ENCODE measurements around the gene BHMT2. TPM values are rescaled to one million over a fixed set of nuclear protein-coding genes. Genes with fewer than 3 reads are reported as not detected.

The BHMT2 gene
- total RNA-seq, 1 donor from 2014 or later: 2.9 TPM

- Histone ChIP-seq H3K36me3 (no peaks in the 10 kb centered on the region), H3K9me3 (no peaks in the 10 kb centered on the region), H3K4me3 (no peak overlapping the region), H3K27me3 (no peaks in the 10 kb centered on the region), H3K27ac (no peak overlapping the region), H3K4me1 (no peaks in the 10 kb centered on the region)
- no peak for TF ChIP-seq CTCF (IDR thresholded peaks at IDR 0.05)
- intact Hi-C loops (cut with DNase I): no loop called here
- DNase-seq (ENCODE audit: low spot score in 2 of 2): no peak
Measured at GRCh38 chr5:79032782-79033181, 36.8 kb upstream of the BHMT2 start.

- Histone ChIP-seq H3K4me3 (no peak overlapping the region), H3K27ac (no peak overlapping the region), H3K4me1 (no peaks in the 10 kb centered on the region), H3K36me3 (no peaks in the 10 kb centered on the region), H3K9me3 (no peaks in the 10 kb centered on the region), H3K27me3 (no peaks in the 10 kb centered on the region)
- no peak for TF ChIP-seq CTCF (IDR thresholded peaks at IDR 0.05)
- no peak for DNase-seq (ENCODE audit: low spot score in 2 of 2)
- intact Hi-C loops (cut with DNase I): no loop called here
Measured at GRCh38 chr5:79035237-79035636, 34.3 kb upstream of the BHMT2 start.

- DNase-seq (ENCODE audit: low spot score in 2 of 2): no peak
- Histone ChIP-seq H3K4me3 (no peak overlapping the region), H3K27ac (no peak overlapping the region), H3K36me3 (no peaks in the 10 kb centered on the region), H3K4me1 (no peaks in the 10 kb centered on the region), H3K27me3 (no peaks in the 10 kb centered on the region), H3K9me3 (no peaks in the 10 kb centered on the region)
- intact Hi-C loops (cut with DNase I): no loop called here
- TF ChIP-seq CTCF (IDR thresholded peaks at IDR 0.05): no peak
Measured at GRCh38 chr5:79036769-79037168, 32.8 kb upstream of the BHMT2 start.

GRCh38 chr5:79042188-79042587, 27.4 kb upstream of the BHMT2 start:
- no peaks in the 10 kb centered on the region for H3K36me3 ChIP-seq
- H3K27me3 ChIP-seq: no peaks in the 10 kb centered on the region
- no peaks in the 10 kb centered on the region for H3K4me1 ChIP-seq
- H3K4me3 ChIP-seq: no peak overlapping the region
- H3K9me3 ChIP-seq: no peaks in the 10 kb centered on the region
- TF ChIP-seq CTCF (IDR thresholded peaks at IDR 0.05): no peak
- H3K27ac ChIP-seq: no peak overlapping the region
- no peak for DNase-seq (ENCODE audit: low spot score in 2 of 2)
- intact Hi-C loops (cut with DNase I): no loop called here

DNA sequence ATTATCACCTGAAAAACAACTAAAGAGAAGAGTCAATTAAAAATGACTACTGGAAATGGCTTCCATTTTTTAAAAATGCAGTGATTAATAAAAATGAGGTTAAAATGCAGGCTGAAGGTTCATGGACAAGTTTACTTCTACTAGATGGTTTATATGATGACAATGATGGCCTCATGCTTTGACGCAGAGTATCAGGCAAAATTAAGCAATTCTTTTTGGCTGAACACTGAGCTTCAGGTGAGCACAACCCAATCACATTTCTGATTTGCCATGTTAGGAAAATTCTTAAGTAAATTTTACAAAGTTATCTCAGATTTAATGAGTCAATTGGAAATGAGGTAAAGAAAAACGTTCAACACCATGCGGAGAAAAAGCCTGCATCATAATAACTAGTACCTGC, 22.4 kb upstream of the BHMT2 start:
- Histone ChIP-seq H3K4me3 (no peak overlapping the region), H3K27ac (no peak overlapping the region), H3K27me3 (no peaks in the 10 kb centered on the region), H3K4me1 (no peaks in the 10 kb centered on the region), H3K9me3 (no peaks in the 10 kb centered on the region), H3K36me3 (no peaks in the 10 kb centered on the region)
- intact Hi-C loops (cut with DNase I): no loop called here
- DNase-seq (ENCODE audit: low spot score in 2 of 2): no peak
- TF ChIP-seq CTCF (IDR thresholded peaks at IDR 0.05): no peak

GRCh38 chr5:79048437-79048836, 21.1 kb upstream of the BHMT2 start:
- H3K27ac ChIP-seq: no peak overlapping the region
- no peak for TF ChIP-seq CTCF (IDR thresholded peaks at IDR 0.05)
- DNase-seq (ENCODE audit: low spot score in 2 of 2): no peak
- no peak overlapping the region for H3K4me3 ChIP-seq
- H3K9me3 ChIP-seq: no peaks in the 10 kb centered on the region
- H3K27me3 ChIP-seq: no peaks in the 10 kb centered on the region
- intact Hi-C loops (cut with DNase I): no loop called here
- H3K4me1 ChIP-seq: no peaks in the 10 kb centered on the region
- H3K36me3 ChIP-seq: no peaks in the 10 kb centered on the region
